ENCODE data around the gene GSX1.
"Not testable (repeated sequence)": the region's sequence is repeated elsewhere in the genome, so short reads cannot be mapped to it uniquely, and the experiment has no call there.

Gene GSX1

DNA sequence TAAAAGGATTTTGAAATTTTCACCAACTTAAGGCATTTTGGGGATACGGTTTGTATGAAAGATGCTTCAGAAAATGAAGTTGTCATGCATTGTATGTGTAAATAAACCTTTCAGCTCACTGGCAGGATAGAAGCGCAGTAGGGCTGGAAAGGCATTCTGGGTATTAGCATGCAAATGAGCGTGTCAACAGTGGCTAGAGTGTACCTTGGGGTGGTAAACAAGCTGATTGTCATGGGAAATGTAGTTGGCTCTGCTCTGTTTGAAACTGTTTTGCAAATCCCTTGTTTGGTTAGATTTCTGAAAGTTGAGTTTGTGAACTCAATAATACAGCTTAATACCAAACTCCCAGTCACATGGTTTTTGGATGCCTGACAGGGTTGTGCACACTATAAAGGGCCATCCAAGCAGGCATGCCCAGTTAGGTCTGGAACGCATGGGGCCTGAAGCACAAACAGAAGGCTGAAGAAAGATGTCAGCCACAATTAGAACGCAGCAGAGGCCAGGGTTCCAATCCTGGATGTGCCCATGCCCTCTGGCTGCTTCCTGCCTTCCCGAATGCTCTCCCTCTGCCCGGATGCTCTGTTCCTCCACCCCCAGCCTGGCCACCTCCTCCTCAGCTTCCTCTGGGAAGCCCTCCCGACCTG lies 14.6 kb downstream of the GSX1 start:
- no peak for TF ChIP-seq CTCF (IDR thresholded peaks at IDR 0.05; ENCODE audit: extremely low read depth, insufficient read depth, missing control alignments)
- in situ Hi-C loops (cut with MboI; ENCODE audit: low pct_unique_long_range_greater_than_20kb, low sequenced_read_pairs, unreplicated experiment) = no loop called here
- no peak for DNase-seq (ENCODE audit: low spot score)

DNA sequence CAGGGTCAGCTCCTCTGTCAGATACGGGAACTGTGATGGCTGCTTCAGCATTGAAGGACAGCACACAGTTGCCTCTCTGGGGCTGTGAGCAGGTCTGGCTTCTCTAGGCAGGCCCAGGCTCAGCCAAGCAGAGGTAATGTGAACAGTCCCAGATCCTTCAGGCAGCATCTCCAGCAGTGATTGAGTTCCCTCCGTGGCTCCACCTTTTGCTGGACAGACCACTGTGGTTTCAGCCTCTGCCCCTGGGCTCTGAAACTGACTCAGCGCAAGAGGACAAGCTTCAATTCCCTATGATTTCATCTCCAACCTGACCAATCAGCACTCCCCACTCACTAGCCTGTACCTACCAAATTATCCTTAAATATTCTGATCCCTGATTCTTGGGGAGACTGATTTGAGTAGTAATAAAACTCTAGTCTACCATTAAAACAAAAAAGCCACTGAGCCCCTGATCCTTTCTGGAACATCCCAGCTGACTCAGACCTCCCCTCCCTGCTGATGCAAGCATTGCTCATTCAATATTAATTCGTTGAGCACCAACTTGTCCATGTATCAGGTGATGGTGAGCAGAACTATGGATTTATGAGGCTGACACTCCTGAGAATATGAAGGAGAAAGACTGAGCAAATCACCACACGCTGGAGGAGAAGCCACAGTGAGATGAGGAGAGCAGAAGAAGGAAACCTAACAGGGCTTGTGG lies 16.7 kb downstream of the GSX1 start:
- TF ChIP-seq CTCF (IDR thresholded peaks at IDR 0.05; ENCODE audit: extremely low read depth, insufficient read depth, missing control alignments) = no peak
- in situ Hi-C loops (cut with MboI; ENCODE audit: low pct_unique_long_range_greater_than_20kb, low sequenced_read_pairs, unreplicated experiment) = no loop called here
- DNase-seq (ENCODE audit: low spot score) = no peak

DNA sequence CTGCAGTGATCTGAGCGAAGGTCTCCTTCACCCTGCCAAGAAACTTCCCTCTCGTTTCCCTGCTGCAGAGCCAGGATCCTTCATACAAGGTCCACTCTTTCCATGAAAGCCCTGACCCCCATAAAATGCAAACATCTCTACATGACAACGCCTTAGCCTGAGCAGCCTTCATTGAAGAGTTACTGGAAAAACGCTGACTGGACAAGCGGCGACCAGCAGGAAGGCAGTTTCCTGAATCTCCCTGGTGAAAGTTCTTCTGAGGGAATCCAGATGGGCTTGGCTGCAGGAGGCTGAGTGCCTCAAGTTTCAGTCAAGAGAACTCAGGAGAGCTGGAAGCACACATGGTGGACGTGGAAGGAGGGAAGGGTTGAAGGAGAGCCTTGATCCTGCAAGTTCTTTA lies 17.7 kb downstream of the GSX1 start:
- in situ Hi-C loops (cut with MboI; ENCODE audit: low pct_unique_long_range_greater_than_20kb, low sequenced_read_pairs, unreplicated experiment) = no loop called here
- no peak for TF ChIP-seq CTCF (IDR thresholded peaks at IDR 0.05; ENCODE audit: extremely low read depth, insufficient read depth, missing control alignments)
- DNase-seq (ENCODE audit: low spot score) = no peak

GRCh38 chr13:27810461-27810860 lies 18.2 kb downstream of the GSX1 start:
- in situ Hi-C loops (cut with MboI; ENCODE audit: low pct_unique_long_range_greater_than_20kb, low sequenced_read_pairs, unreplicated experiment) = no loop called here
- TF ChIP-seq CTCF (IDR thresholded peaks at IDR 0.05; ENCODE audit: extremely low read depth, insufficient read depth, missing control alignments) = no peak

GRCh38 chr13:27813826-27814225 lies 21.5 kb downstream of the GSX1 start:
- no peak for TF ChIP-seq CTCF (IDR thresholded peaks at IDR 0.05; ENCODE audit: extremely low read depth, insufficient read depth, missing control alignments)
- no peak for DNase-seq (ENCODE audit: low spot score)
- in situ Hi-C loops (cut with MboI; ENCODE audit: low pct_unique_long_range_greater_than_20kb, low sequenced_read_pairs, unreplicated experiment) = no loop called here

More at GRCh38 chr13:27810461-27810860, 18.2 kb downstream of the GSX1 start:
- no peak for DNase-seq (ENCODE audit: low spot score)

- in situ Hi-C loops (cut with MboI; ENCODE audit: low pct_unique_long_range_greater_than_20kb, low sequenced_read_pairs, unreplicated experiment); DNase-seq (ENCODE audit: low spot score): not testable (repeated sequence)
Observed at GRCh38 chr13:27817832-27818231, 25.5 kb downstream of the GSX1 start.
